ENCODE data around the gene PRRT2. TPM values are rescaled to one million over a fixed set of nuclear protein-coding genes. Genes with fewer than 3 reads are reported as not detected.

Gene PRRT2
- total and polyA plus RNA-seq, 2 donors from 2014 or later: 0.88 to 1.9 TPM

GRCh38 chr16:29814592-29814991 lies 2.6 kb downstream of the PRRT2 start:
- Histone ChIP-seq H3K9ac (ENCODE audit: low read length in 3 of 3) (no peak overlapping the region), H3K9me3 (ENCODE audit: control insufficient read depth in 2 of 3, insufficient read depth in 1 of 3, low read length in 3 of 3) (no peaks in the 10 kb centered on the region), H3K27ac (ENCODE audit: low read depth in 2 of 2, low read length in 2 of 2) (no peak overlapping the region), H3K4me3 (ENCODE audit: low read length in 3 of 3) (no peak overlapping the region), H3K27me3 (ENCODE audit: control insufficient read depth, insufficient read depth, low read length) (no peaks in the 10 kb centered on the region), H3K36me3 (ENCODE audit: control insufficient read depth in 2 of 3, insufficient read depth in 3 of 3, low read length in 3 of 3) (peaks cover 0 to 5% (median 0%) of the 10 kb centered on the region in 3 donors), H3K4me1 (ENCODE audit: control insufficient read depth in 2 of 3, insufficient read depth in 2 of 3, low read depth in 1 of 3, low read length in 3 of 3) (peaks cover 0 to 24% (median 8%) of the 10 kb centered on the region in 3 donors)
- DNase-seq (peak in 2 of 5 donors; percentile 68 to 71), FAIRE-seq (no peak)
- intact Hi-C loops (cut with DNase I): no loop called here
- TF ChIP-seq CTCF (IDR thresholded peaks at IDR 0.05; ENCODE audit: borderline replicate concordance, extremely low read depth, insufficient read depth): no peak

- Histone ChIP-seq H3K4me3 (ENCODE audit: low read length in 3 of 3) (peak overlapping the region; percentile 82 to 91 (median 85)), H3K9me3 (ENCODE audit: control insufficient read depth in 2 of 3, insufficient read depth in 1 of 3, low read length in 3 of 3) (no peaks in the 10 kb centered on the region), H3K27ac (ENCODE audit: low read depth in 2 of 2, low read length in 2 of 2) (peak overlapping the region in 1 of 2 donors; percentile 57), H3K36me3 (ENCODE audit: control insufficient read depth in 2 of 3, insufficient read depth in 3 of 3, low read length in 3 of 3) (peaks cover 0 to 5% (median 0%) of the 10 kb centered on the region in 3 donors), H3K4me1 (ENCODE audit: control insufficient read depth in 2 of 3, insufficient read depth in 2 of 3, low read depth in 1 of 3, low read length in 3 of 3) (peaks cover 0 to 29% (median 14%) of the 10 kb centered on the region in 3 donors), H3K9ac (ENCODE audit: low read length in 3 of 3) (peak overlapping the region in 1 of 3 donors; percentile 86), H3K27me3 (ENCODE audit: control insufficient read depth, insufficient read depth, low read length) (no peaks in the 10 kb centered on the region)
- DNase-seq: peak in 3 of 5 donors; percentile 41 to 87 (median 84)
- FAIRE-seq: no peak
- intact Hi-C loops (cut with DNase I): no loop called here
- TF ChIP-seq CTCF (IDR thresholded peaks at IDR 0.05; ENCODE audit: borderline replicate concordance, extremely low read depth, insufficient read depth): no peak
Observed at GRCh38 chr16:29815032-29815721, 3.2 kb downstream of the PRRT2 start.

- peak; percentile 70 for TF ChIP-seq CTCF (IDR thresholded peaks at IDR 0.05; ENCODE audit: borderline replicate concordance, extremely low read depth, insufficient read depth)
- Histone ChIP-seq H3K36me3 (ENCODE audit: control insufficient read depth in 2 of 3, insufficient read depth in 3 of 3, low read length in 3 of 3) (peaks cover 0 to 5% (median 0%) of the 10 kb centered on the region in 3 donors), H3K4me3 (ENCODE audit: low read length in 3 of 3) (peak within 1 kb of the TSS; percentile 82 to 91 (median 85)), H3K9ac (ENCODE audit: low read length in 3 of 3) (peak within 1 kb of the TSS; percentile 76 to 86 (median 81)), H3K4me1 (ENCODE audit: control insufficient read depth in 2 of 3, insufficient read depth in 2 of 3, low read depth in 1 of 3, low read length in 3 of 3) (peaks cover 0 to 22% (median 14%) of the 10 kb centered on the region in 3 donors), H3K27ac (ENCODE audit: low read depth in 2 of 2, low read length in 2 of 2) (peak within 1 kb of the TSS; percentile 93 to 97), H3K27me3 (ENCODE audit: control insufficient read depth, insufficient read depth, low read length) (no peaks in the 10 kb centered on the region), H3K9me3 (ENCODE audit: control insufficient read depth in 2 of 3, insufficient read depth in 1 of 3, low read length in 3 of 3) (no peaks in the 10 kb centered on the region)
- FAIRE-seq: no peak
- intact Hi-C loops (cut with DNase I): no loop called here
- DNase-seq: peak; percentile 99
Observed at GRCh38 chr16:29815793-29816693, 4.0 kb downstream of the PRRT2 start, which contains the start of gene PAGR1. Gene PAGR1 (plus strand): TSS chr16:29816152. CDS start chr16:29816526, 374 bp downstream.
